ENCODE results near the gene DIP2A. TPM values are rescaled to one million over a fixed set of nuclear protein-coding genes. Genes with fewer than 3 reads are reported as not detected.

Gene DIP2A
- total and polyA plus RNA-seq, 2 experiments from 2014 or later = 18.5 to 36.3 TPM

DNA sequence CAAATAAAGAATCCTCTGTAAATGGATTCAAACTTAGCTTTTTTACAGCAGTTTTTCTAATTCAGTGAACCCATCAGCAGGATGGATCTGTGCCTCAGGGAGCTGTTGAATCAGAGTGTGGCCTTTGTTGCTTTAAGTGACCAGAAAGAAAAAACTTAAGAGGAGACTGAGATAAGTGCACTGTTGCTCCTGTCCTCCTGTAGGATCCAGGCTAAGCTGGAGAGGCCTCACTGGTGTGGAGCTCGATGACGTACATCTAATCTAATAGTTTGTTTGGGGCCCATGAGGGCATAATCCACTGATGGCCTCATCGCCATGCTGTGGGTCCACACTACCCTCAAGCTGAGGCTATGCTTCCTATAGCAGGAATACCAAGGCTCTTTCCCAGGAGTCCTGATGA lies 10.6 kb downstream of the DIP2A start:
- peaks cover 6% of the 10 kb centered on the region; the same call in 1 of the 2 replicates for H3K79me2 ChIP-seq (replicated peaks; ENCODE audit: insufficient read depth)
- H4K20me1 ChIP-seq (replicated peaks; ENCODE audit: insufficient read depth) = no peaks in the 10 kb centered on the region; the same call in 1 of the 2 replicates
- H3K4me3 ChIP-seq = no peak overlapping the region
- H3K27me3 Mint-ChIP-seq (ENCODE audit: insufficient read depth, low read depth, poor library complexity) = peaks cover 4% of the 10 kb centered on the region
- no peak overlapping the region for H3K4me2 ChIP-seq
- ATAC-seq = no peak
- no peaks in the 10 kb centered on the region for H3K27me3 ChIP-seq (ENCODE audit: insufficient read depth)
- H3F3A ChIP-seq (replicated peaks; ENCODE audit: low read depth) = no peaks in the 10 kb centered on the region
- H3K36me3 ChIP-seq (ENCODE audit: insufficient read depth) = no peaks in the 10 kb centered on the region
- DNase-seq (ENCODE audit: low spot score) = no peak
- no peaks in the 10 kb centered on the region for H3K9me3 Mint-ChIP-seq
- no peaks in the 10 kb centered on the region for H3K4me1 Mint-ChIP-seq
- no peak overlapping the region for H3K27ac ChIP-seq (ENCODE audit: low read depth)
- no peak overlapping the region for H3K27ac Mint-ChIP-seq
- H3K9me2 ChIP-seq (ENCODE audit: insufficient read depth) = no peaks in the 10 kb centered on the region
- no peaks in the 10 kb centered on the region; the same call in 1 of the 2 replicates for H3K4me1 ChIP-seq (ENCODE audit: insufficient read depth)
- H2AFZ ChIP-seq = no peak overlapping the region
- TF ChIP-seq STAT1 (IDR thresholded peaks at IDR 0.05; ENCODE audit: unreplicated experiment) (no peak), JUNB (IDR thresholded peaks at IDR 0.05; ENCODE audit: unreplicated experiment) (no peak), POLR2AphosphoS5 (IDR thresholded peaks at IDR 0.05; ENCODE audit: low read depth) (no peak), EZH2phosphoT487 (IDR thresholded peaks at IDR 0.05; ENCODE audit: unreplicated experiment) (no peak), ZNF114 (CRISPR knock-in tag; IDR thresholded peaks at IDR 0.05) (no peak), CREB1 (CRISPR knock-in tag; IDR thresholded peaks at IDR 0.05; ENCODE audit: low read depth) (no peak), ZNF331 (CRISPR knock-in tag; IDR thresholded peaks at IDR 0.05; ENCODE audit: low read depth) (no peak), EZH2 (IDR thresholded peaks at IDR 0.05; ENCODE audit: low read depth, unreplicated experiment) (no peak), NANOG (IDR thresholded peaks at IDR 0.05; ENCODE audit: borderline replicate concordance) (no peak)
- TF ChIP-seq, protein P1, sequence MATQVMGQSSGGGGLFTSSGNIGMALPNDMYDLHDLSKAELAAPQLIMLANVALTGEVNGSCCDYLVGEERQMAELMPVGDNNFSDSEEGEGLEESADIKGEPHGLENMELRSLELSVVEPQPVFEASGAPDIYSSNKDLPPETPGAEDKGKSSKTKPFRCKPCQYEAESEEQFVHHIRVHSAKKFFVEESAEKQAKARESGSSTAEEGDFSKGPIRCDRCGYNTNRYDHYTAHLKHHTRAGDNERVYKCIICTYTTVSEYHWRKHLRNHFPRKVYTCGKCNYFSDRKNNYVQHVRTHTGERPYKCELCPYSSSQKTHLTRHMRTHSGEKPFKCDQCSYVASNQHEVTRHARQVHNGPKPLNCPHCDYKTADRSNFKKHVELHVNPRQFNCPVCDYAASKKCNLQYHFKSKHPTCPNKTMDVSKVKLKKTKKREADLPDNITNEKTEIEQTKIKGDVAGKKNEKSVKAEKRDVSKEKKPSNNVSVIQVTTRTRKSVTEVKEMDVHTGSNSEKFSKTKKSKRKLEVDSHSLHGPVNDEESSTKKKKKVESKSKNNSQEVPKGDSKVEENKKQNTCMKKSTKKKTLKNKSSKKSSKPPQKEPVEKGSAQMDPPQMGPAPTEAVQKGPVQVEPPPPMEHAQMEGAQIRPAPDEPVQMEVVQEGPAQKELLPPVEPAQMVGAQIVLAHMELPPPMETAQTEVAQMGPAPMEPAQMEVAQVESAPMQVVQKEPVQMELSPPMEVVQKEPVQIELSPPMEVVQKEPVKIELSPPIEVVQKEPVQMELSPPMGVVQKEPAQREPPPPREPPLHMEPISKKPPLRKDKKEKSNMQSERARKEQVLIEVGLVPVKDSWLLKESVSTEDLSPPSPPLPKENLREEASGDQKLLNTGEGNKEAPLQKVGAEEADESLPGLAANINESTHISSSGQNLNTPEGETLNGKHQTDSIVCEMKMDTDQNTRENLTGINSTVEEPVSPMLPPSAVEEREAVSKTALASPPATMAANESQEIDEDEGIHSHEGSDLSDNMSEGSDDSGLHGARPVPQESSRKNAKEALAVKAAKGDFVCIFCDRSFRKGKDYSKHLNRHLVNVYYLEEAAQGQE (IDR thresholded peaks at IDR 0.05; ENCODE audit: unreplicated experiment) = no peak
- TF ChIP-seq, protein P2, sequence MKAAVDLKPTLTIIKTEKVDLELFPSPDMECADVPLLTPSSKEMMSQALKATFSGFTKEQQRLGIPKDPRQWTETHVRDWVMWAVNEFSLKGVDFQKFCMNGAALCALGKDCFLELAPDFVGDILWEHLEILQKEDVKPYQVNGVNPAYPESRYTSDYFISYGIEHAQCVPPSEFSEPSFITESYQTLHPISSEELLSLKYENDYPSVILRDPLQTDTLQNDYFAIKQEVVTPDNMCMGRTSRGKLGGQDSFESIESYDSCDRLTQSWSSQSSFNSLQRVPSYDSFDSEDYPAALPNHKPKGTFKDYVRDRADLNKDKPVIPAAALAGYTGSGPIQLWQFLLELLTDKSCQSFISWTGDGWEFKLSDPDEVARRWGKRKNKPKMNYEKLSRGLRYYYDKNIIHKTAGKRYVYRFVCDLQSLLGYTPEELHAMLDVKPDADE (IDR thresholded peaks at IDR 0.05) = no peak
- TF ChIP-seq, protein P3, sequence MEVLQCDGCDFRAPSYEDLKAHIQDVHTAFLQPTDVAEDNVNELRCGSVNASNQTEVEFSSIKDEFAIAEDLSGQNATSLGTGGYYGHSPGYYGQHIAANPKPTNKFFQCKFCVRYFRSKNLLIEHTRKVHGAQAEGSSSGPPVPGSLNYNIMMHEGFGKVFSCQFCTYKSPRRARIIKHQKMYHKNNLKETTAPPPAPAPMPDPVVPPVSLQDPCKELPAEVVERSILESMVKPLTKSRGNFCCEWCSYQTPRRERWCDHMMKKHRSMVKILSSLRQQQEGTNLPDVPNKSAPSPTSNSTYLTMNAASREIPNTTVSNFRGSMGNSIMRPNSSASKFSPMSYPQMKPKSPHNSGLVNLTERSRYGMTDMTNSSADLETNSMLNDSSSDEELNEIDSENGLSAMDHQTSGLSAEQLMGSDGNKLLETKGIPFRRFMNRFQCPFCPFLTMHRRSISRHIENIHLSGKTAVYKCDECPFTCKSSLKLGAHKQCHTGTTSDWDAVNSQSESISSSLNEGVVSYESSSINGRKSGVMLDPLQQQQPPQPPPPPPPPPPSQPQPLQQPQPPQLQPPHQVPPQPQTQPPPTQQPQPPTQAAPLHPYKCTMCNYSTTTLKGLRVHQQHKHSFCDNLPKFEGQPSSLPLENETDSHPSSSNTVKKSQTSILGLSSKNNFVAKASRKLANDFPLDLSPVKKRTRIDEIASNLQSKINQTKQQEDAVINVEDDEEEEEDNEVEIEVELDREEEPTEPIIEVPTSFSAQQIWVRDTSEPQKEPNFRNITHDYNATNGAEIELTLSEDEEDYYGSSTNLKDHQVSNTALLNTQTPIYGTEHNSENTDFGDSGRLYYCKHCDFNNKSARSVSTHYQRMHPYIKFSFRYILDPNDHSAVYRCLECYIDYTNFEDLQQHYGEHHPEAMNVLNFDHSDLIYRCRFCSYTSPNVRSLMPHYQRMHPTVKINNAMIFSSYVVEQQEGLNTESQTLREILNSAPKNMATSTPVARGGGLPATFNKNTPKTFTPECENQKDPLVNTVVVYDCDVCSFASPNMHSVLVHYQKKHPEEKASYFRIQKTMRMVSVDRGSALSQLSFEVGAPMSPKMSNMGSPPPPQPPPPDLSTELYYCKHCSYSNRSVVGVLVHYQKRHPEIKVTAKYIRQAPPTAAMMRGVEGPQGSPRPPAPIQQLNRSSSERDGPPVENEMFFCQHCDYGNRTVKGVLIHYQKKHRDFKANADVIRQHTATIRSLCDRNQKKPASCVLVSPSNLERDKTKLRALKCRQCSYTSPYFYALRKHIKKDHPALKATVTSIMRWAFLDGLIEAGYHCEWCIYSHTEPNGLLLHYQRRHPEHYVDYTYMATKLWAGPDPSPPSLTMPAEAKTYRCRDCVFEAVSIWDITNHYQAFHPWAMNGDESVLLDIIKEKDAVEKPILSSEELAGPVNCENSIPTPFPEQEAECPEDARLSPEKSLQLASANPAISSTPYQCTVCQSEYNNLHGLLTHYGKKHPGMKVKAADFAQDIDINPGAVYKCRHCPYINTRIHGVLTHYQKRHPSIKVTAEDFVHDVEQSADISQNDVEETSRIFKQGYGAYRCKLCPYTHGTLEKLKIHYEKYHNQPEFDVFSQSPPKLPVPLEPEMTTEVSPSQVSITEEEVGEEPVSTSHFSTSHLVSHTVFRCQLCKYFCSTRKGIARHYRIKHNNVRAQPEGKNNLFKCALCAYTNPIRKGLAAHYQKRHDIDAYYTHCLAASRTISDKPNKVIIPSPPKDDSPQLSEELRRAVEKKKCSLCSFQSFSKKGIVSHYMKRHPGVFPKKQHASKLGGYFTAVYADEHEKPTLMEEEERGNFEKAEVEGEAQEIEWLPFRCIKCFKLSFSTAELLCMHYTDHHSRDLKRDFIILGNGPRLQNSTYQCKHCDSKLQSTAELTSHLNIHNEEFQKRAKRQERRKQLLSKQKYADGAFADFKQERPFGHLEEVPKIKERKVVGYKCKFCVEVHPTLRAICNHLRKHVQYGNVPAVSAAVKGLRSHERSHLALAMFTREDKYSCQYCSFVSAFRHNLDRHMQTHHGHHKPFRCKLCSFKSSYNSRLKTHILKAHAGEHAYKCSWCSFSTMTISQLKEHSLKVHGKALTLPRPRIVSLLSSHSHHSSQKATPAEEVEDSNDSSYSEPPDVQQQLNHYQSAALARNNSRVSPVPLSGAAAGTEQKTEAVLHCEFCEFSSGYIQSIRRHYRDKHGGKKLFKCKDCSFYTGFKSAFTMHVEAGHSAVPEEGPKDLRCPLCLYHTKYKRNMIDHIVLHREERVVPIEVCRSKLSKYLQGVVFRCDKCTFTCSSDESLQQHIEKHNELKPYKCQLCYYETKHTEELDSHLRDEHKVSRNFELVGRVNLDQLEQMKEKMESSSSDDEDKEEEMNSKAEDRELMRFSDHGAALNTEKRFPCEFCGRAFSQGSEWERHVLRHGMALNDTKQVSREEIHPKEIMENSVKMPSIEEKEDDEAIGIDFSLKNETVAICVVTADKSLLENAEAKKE (CRISPR knock-in tag; IDR thresholded peaks at IDR 0.05) = no peak
- TF ChIP-seq, protein P4, sequence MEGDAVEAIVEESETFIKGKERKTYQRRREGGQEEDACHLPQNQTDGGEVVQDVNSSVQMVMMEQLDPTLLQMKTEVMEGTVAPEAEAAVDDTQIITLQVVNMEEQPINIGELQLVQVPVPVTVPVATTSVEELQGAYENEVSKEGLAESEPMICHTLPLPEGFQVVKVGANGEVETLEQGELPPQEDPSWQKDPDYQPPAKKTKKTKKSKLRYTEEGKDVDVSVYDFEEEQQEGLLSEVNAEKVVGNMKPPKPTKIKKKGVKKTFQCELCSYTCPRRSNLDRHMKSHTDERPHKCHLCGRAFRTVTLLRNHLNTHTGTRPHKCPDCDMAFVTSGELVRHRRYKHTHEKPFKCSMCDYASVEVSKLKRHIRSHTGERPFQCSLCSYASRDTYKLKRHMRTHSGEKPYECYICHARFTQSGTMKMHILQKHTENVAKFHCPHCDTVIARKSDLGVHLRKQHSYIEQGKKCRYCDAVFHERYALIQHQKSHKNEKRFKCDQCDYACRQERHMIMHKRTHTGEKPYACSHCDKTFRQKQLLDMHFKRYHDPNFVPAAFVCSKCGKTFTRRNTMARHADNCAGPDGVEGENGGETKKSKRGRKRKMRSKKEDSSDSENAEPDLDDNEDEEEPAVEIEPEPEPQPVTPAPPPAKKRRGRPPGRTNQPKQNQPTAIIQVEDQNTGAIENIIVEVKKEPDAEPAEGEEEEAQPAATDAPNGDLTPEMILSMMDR (conservative IDR thresholded peaks at IDR 0.05; ENCODE audit: low read depth in 2 of 2) = no peak
- no peak overlapping the region for H3K4me3 Mint-ChIP-seq
- H3K36me3 Mint-ChIP-seq (ENCODE audit: low read depth) = no peaks in the 10 kb centered on the region

All from GM23338 (cell line).